HCT116 (cell line): ENCODE data around the gene TLE3.

Experiments used
- CBX3 ChIP-seq: IDR thresholded peaks from 2 replicates; pipeline ENCODE4 v1.6.1; 2012; ENCODE audit warnings: low read depth
- CEBPB ChIP-seq: IDR thresholded peaks from 2 replicates; pipeline ENCODE4 v1.6.1; 2012; ENCODE audit warnings: low read depth
- EZH2 ChIP-seq: fragments of 200-600 bp; sonication (generic); IDR thresholded peaks from 2 replicates; pipeline ENCODE4 v1.6.1; 2017; ENCODE audit warnings: antibody characterized with exemption, mixed run types
- EZH2phosphoT487 ChIP-seq: fragments of 200-600 bp; IDR thresholded peaks from 2 replicates; pipeline ENCODE4 v1.6.1; 2018; ENCODE audit warnings: antibody characterized with exemption, borderline replicate concordance
- POLR2A ChIP-seq: IDR thresholded peaks from 2 replicates; pipeline ENCODE4 v1.7.0; 2011; ENCODE audit warnings: borderline replicate concordance; ENCODE audit not compliant: insufficient read depth, insufficient read length; ENCODE audit errors: extremely low read depth
- RAD21 ChIP-seq: IDR thresholded peaks from 2 replicates; pipeline ENCODE4 v1.6.1; 2012; ENCODE audit warnings: low read depth, mild to moderate bottlenecking
- TF ChIP-seq, protein P1 (sequence below), 3 experiments: fragments of 200-600 bp in 1 of 3; sonication (generic) in 1 of 3; IDR thresholded peaks in 2 of 3; conservative IDR thresholded peaks in 1 of 3; 2 replicates each; pipeline ENCODE4 v1.5.1; 2012 to 2017; ENCODE audit warnings: low read depth in 2 of 3, low read length in 2 of 3, antibody characterized with exemption in 1 of 3, borderline replicate concordance in 1 of 3, control low read depth in 1 of 3, mild to moderate bottlenecking in 1 of 3, mixed read lengths in 1 of 3, mixed run types in 1 of 3, moderate library complexity in 1 of 3; ENCODE audit not compliant: insufficient read depth in 1 of 3

DNA sequence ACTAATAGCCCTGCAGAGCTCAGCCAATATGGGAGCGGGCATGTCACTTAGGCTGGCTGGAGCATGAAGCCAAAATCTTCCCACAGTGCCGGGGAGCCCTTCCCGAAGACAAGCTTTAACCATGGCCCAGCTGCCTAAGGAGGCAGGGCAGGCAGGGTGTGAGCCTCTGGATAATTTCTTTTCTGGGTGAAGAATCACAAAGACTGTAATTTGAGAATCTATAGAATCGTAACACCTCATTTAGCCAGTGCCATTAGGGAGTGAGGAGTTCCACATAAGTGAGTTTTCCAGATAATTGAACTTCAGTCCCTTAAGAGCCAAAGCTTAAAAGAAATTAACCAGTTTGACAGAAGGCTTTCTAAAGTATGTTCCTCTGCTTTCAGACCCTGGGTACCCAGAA is 40.2 kb upstream of the TLE3 start:
- no peak for TF ChIP-seq CBX3
- TF ChIP-seq EZH2 = no peak
- TF ChIP-seq CEBPB = no peak
- TF ChIP-seq, protein P1, sequence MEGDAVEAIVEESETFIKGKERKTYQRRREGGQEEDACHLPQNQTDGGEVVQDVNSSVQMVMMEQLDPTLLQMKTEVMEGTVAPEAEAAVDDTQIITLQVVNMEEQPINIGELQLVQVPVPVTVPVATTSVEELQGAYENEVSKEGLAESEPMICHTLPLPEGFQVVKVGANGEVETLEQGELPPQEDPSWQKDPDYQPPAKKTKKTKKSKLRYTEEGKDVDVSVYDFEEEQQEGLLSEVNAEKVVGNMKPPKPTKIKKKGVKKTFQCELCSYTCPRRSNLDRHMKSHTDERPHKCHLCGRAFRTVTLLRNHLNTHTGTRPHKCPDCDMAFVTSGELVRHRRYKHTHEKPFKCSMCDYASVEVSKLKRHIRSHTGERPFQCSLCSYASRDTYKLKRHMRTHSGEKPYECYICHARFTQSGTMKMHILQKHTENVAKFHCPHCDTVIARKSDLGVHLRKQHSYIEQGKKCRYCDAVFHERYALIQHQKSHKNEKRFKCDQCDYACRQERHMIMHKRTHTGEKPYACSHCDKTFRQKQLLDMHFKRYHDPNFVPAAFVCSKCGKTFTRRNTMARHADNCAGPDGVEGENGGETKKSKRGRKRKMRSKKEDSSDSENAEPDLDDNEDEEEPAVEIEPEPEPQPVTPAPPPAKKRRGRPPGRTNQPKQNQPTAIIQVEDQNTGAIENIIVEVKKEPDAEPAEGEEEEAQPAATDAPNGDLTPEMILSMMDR (IDR thresholded peaks at IDR 0.05 in 2 of 3, conservative IDR thresholded peaks at IDR 0.05 in 1 of 3; ENCODE audit: borderline replicate concordance in 1 of 3, insufficient read depth in 1 of 3, low read depth in 2 of 3, low read length in 2 of 3) = no peak
- TF ChIP-seq EZH2phosphoT487 = no peak
- no peak for TF ChIP-seq RAD21
- TF ChIP-seq POLR2A = no peak
